Heart left ventricle (tissue), 16 donors: ENCODE data around the gene TMBIM4. TPM values are rescaled to one million over a fixed set of nuclear protein-coding genes. Genes with fewer than 3 reads are reported as not detected.
A peak's percentile ranks its signal among the peaks of the same experiment; 100 is the strongest.
"Not testable (repeated sequence)": the region's sequence is repeated elsewhere in the genome, so short reads cannot be mapped to it uniquely, and the experiment has no call there.

Experiments used
- ATAC-seq, 4 donors: fragments of 200-7000 bp; cut with Tn5 transposase; one replicate each; pipeline ENCODE4 v1.9.1; 2020 to 2022; ENCODE audit warnings: moderate library complexity in 4 of 4, mild to moderate bottlenecking in 3 of 4, moderate number of reproducible peaks in 1 of 4
- DNase-seq, 5 donors: peaks; one replicate each; pipeline ENCODE4 v3.0.0-alpha.2; 2020
- H3K27ac ChIP-seq, 12 donors: fragments of 200-600 bp; sonication (generic) in 4 of 12; one replicate each; pipeline versions ENCODE4 v1.5.0 to v1.8.0; 2016 to 2022; ENCODE audit warnings: mild to moderate bottlenecking in 2 of 12
- H3K27me3 ChIP-seq, 9 donors: fragments of 200-600 bp; sonication (generic) in 2 of 9; one replicate each; pipeline versions ENCODE4 v1.5.1 to v1.8.0; 2016 to 2022; ENCODE audit warnings: mild to moderate bottlenecking in 3 of 9
- H3K36me3 ChIP-seq, 9 donors: fragments of 200-600 bp; sonication (generic) in 2 of 9; one replicate each; pipeline versions ENCODE4 v1.5.0 to v1.8.0; 2018 to 2022; ENCODE audit warnings: mild to moderate bottlenecking in 2 of 9
- H3K4me1 ChIP-seq, 12 donors: fragments of 200-600 bp; sonication (generic) in 4 of 12; one replicate each; pipeline versions ENCODE4 v1.5.0 to v1.8.0; 2016 to 2022; ENCODE audit warnings: mild to moderate bottlenecking in 3 of 12
- H3K4me3 ChIP-seq, 12 donors: fragments of 200-600 bp; sonication (generic) in 4 of 12; one replicate each; pipeline versions ENCODE4 v1.5.0 to v1.8.0; 2017 to 2022; ENCODE audit warnings: mild to moderate bottlenecking in 9 of 12, moderate library complexity in 4 of 12
- H3K9me3 ChIP-seq, 12 donors: fragments of 200-600 bp; sonication (generic) in 4 of 12; one replicate each; pipeline versions ENCODE4 v1.5.0 to v1.8.0; 2016 to 2022; ENCODE audit warnings: mild to moderate bottlenecking in 1 of 12
- POLR2A ChIP-seq, 2 donors: fragments of 450-650 bp; IDR thresholded peaks; one replicate each; pipeline ENCODE4 v1.6.1; 2017; ENCODE audit warnings: antibody characterized with exemption in 2 of 2, mild to moderate bottlenecking in 2 of 2, moderate library complexity in 2 of 2
- WGBS, 4 donors: extraction: QIAGEN DNeasy Blood & Tissue Kit in 2 of 4; methylation state at CpG; one replicate each; pipeline versions ENCODE4 v1.1.5 to v1.1.7; 2013 to 2018; 5-methylcytosine and 5-hydroxymethylcytosine counted together
- intact Hi-C, 10 donors: fragments of 100-400 bp; cut with DNase I; formaldehyde crosslinking; loops; one replicate each; pipeline versions ENCODE4 v1.11.1 to v1.14.2; 2022
- long read RNA-seq, 3 donors: library from polyadenylated mRNA; unstranded; transcript quantifications; one replicate each; pipeline ENCODE4 v2.0.0, GENCODE V29; 2020 to 2021
- polyA plus RNA-seq, 2 donors: library from polyadenylated mRNA; stranded (reverse); fragments of 200-250 nt; gene quantifications; one replicate each; pipeline ENCODE4 v1.2.3, GENCODE V29; 2013
- total RNA-seq, 9 donors: library from RNA; depleted of rRNA in 2 of 9; stranded (reverse); fragments of >200 nt in 2 of 9; fragmentation: NEBNext Ultra II Directional in 3 of 9; extraction: Animal tissue kit (Norgen Biotek cat#: 25700) in 3 of 9; gene quantifications; one replicate each; pipeline versions ENCODE4 v1.1.0 to v1.2.4, GENCODE V29; 2016 to 2023
- TF ChIP-seq, protein P1 (sequence below), 12 donors: fragments of 200-600 bp; sonication (generic) in 4 of 12; IDR thresholded peaks; one replicate each; pipeline versions ENCODE4 v1.5.0 to v1.8.0; 2018 to 2022; ENCODE audit warnings: antibody characterized with exemption in 12 of 12, mild to moderate bottlenecking in 5 of 12
- donor health status: ischemic (EF 13 %, LVEDD 7.1; RV severe dilation, severe dysfunction).
- donor health status: healthy with polysubstance abuse.
- donor health status: DM: no; HTN: yes; CAD: no.
- donor health status: DM: no; HTN: no; CAD: no.
- donor health status: ischemic (EF 25% LVEDD 6.9; RV normal size, moderate dysfunction).
- donor health status: ischemic (EF 25% LVEDD 5.7; RV mildly dilated, moderate dysfunction).
- donor health status: healthy.
- donor health status: DM: yes; HTN: yes; CAD: no.
- donor health status: ischemic (EF 35%, LVEDD 5.7; RV mildly dilated, moderate dysfunction).
- donor health status: nonischemic (EF 11% LVEDD 7.7; RV severe dilation, severe dysfunction).
- donor health status: DM: yes; HTN: yes; CAD: no.
- donor health status: PGD.
- donor health status: ischemic (EF 29% LVEDD 5.4; RV normal size, mild dysfunction).
- donor health status: nonischemic (EF 23%, LVEDD 6.1; RV moderate dilation, normal function).

TMBIM4 gene, protein sequence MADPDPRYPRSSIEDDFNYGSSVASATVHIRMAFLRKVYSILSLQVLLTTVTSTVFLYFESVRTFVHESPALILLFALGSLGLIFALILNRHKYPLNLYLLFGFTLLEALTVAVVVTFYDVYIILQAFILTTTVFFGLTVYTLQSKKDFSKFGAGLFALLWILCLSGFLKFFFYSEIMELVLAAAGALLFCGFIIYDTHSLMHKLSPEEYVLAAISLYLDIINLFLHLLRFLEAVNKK
- 100 to 1,000 TPM in 1 of 9 donors, 10 to 100 TPM in 8; 52.2 to 131 (median 85.3) TPM for total RNA-seq
- 100 to 1,000 TPM in 1 of 2 donors, 10 to 100 TPM in 1; 91.2 to 129 TPM for polyA plus RNA-seq
- long read RNA-seq, donor 1, transcript TMBIM4-202 (7 exons, 2,952 nt) = major isoform, 54 of 64 reads
- long read RNA-seq, donor 1, partial matches to known transcripts = 2 of 64 reads
- long read RNA-seq, donor 1, other reads (novel, unspliced or antisense) = 6 of 64 reads
- long read RNA-seq, donor 2, transcript TMBIM4-202 (7 exons, 2,952 nt) = major isoform, 108 of 122 reads
- long read RNA-seq, donor 2, partial matches to known transcripts = 0 of 122 reads
- long read RNA-seq, donor 2, other reads (novel, unspliced or antisense) = 6 of 122 reads
- long read RNA-seq, donor 3, transcript TMBIM4-202 (7 exons, 2,952 nt) = major isoform, 64 of 74 reads
- long read RNA-seq, donor 3, partial matches to known transcripts = 0 of 74 reads
- long read RNA-seq, donor 3, other reads (novel, unspliced or antisense) = 6 of 74 reads

DNA sequence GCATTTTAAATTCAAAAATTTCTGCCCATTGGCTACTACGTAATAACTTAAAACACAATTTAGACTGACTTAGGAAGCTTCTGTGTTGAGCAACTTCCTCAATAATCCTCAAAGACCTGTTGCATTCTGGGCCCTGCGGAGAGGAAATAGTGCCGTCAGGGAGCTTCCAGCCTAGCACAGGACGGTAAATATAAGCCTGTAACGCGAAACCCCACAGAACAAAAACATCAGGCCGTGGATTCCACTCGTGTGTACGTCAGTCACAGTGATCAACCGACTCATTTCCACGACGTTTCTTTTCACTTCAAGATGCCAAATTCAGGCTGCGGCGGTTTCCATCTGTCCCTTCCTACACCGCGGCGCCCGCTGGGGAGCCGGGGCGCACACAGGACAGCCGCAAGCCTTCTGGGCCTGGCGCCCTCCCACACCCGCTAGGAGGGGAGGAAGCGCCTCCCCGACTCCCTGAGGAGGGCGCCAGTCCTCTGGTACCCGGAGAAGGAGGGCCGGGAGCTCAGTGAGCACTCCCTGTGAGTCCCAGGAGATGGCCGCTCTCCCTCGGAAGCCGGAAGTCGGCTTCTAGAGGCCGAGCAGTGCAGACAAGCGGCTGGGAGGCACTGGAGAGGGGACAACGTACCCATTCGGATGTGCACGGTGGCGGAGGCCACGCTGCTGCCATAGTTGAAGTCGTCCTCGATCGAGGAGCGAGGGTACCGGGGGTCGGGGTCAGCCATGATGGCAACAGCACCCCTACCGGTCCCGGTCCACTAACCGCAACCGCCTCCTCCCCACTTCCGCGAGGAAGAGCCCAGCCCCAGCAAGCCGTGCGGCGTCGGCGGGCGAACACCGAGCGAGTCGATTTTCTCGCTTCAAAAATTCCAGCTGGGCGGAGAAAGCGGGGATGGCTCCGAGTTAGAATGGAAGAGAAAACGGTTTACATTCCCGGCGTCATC lies at the start of gene TMBIM4:
Gene TMBIM4 (minus strand): TSS at position 776 of the 950 bp plus-strand sequence. CDS start 45 bp downstream, at position 731.
- Histone ChIP-seq H3K36me3 (peaks cover 0 to 5% (median 0%) of the 10 kb centered on the region in 9 donors), H3K27ac (peak within 1 kb of the TSS; percentile 92 to 100 (median 98)), H3K4me1 (peaks cover 0 to 40% (median 17%) of the 10 kb centered on the region in 12 donors), H3K27me3 (no peaks in the 10 kb centered on the region), H3K4me3 (peak within 1 kb of the TSS; percentile 56 to 90 (median 85)), H3K9me3 (peaks cover 0 to 10% (median 0%) of the 10 kb centered on the region in 12 donors)
- DNase-seq (peak; percentile 90 to 94 (median 92)), ATAC-seq (peak; percentile 96 to 97 (median 97))
- intact Hi-C loops = loop anchor here in 7 of 10 donors (1.0 to 10.0 kb wide), 7 partner anchors 19 to 135 kb away; partner anchors contain the start of genes HELB (in 4 of the 7) and IRAK3 (in 3 of the 7)
- 0 to 1% (median 0%) methylated on average over 38 to 67 of the region's 67 CpGs for WGBS, 4 donors
- TF ChIP-seq, protein P1, sequence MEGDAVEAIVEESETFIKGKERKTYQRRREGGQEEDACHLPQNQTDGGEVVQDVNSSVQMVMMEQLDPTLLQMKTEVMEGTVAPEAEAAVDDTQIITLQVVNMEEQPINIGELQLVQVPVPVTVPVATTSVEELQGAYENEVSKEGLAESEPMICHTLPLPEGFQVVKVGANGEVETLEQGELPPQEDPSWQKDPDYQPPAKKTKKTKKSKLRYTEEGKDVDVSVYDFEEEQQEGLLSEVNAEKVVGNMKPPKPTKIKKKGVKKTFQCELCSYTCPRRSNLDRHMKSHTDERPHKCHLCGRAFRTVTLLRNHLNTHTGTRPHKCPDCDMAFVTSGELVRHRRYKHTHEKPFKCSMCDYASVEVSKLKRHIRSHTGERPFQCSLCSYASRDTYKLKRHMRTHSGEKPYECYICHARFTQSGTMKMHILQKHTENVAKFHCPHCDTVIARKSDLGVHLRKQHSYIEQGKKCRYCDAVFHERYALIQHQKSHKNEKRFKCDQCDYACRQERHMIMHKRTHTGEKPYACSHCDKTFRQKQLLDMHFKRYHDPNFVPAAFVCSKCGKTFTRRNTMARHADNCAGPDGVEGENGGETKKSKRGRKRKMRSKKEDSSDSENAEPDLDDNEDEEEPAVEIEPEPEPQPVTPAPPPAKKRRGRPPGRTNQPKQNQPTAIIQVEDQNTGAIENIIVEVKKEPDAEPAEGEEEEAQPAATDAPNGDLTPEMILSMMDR (IDR thresholded peaks at IDR 0.05) = peak; percentile 46 to 84 (median 64)
- peak in 1 of 2 donors; percentile 58 for TF ChIP-seq POLR2A (IDR thresholded peaks at IDR 0.05)

DNA sequence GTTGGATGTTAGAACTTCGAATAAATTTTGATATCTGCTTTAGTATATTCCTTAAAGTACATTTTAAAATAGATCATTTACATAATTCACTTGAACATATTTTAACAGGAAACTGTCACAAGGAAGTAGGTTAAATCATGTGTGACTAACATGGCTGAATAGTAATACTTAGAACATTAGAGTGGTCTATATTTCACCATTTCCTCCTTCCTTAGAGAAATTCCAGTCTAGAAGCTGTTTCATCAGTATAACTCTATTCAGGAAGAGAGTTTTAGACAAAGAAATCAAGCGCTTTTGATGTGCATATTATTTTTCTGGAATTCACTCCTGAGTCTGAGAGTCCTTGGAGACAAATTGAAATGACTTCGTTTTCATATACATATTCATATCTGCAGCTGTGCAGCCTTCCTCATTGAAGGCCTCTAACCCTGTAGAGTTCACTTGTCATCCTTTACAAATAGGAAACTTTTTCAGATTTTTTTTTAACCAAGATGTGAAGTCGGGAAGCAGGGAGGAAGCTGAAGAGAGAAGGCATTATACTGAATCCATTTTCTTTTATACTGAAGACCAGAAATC lies 47.6 kb upstream of the TMBIM4 start:
- peaks cover 0 to 16% (median 0%) of the 10 kb centered on the region in 12 donors for H3K4me1 ChIP-seq
- no peak overlapping the region for H3K4me3 ChIP-seq
- intact Hi-C loops = no loop called here
- WGBS, 4 donors = 73 to 82% (median 77%) methylated on average over 4 of the region's 4 CpGs
- no peak for TF ChIP-seq POLR2A (IDR thresholded peaks at IDR 0.05)
- TF ChIP-seq, protein P1 (IDR thresholded peaks at IDR 0.05) = no peak
- no peaks in the 10 kb centered on the region for H3K27me3 ChIP-seq
- peaks cover 0 to 39% (median 16%) of the 10 kb centered on the region in 9 donors for H3K36me3 ChIP-seq
- ATAC-seq = no peak
- no peak for DNase-seq
- peaks cover 0 to 15% (median 0%) of the 10 kb centered on the region in 12 donors for H3K9me3 ChIP-seq
- peak overlapping the region in 1 of 12 donors; percentile 72 for H3K27ac ChIP-seq

DNA sequence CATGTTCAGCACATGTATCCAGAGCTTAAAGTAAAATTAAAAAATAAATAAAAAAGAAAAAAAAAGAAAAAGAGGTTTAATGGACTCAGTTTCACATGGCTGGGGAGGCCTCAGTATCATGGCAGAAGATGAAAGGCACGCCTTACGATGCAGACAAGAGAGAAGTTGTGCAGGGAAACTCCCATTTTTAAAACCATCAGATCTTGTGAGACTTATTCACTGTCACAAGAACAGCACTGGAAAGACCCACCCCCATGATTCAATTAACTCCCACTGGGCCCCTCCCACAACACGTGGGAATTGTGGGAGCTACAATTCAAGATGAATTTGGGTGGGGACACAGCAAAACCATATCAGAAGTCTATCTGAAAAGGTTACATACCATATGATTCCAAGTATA lies 43.2 kb upstream of the TMBIM4 start:
- 88 to 89% (median 88%) methylated on average over 3 of the region's 3 CpGs for WGBS, 4 donors
- H3K27me3 ChIP-seq, intact Hi-C loops, H3K27ac ChIP-seq, DNase-seq, H3K4me3 ChIP-seq, H3K9me3 ChIP-seq, ATAC-seq: not testable (repeated sequence)
- peaks cover 0 to 32% (median 7%) of the 10 kb centered on the region in 9 donors for H3K36me3 ChIP-seq
- peaks cover 0 to 31% (median 0%) of the 10 kb centered on the region in 12 donors for H3K4me1 ChIP-seq

DNA sequence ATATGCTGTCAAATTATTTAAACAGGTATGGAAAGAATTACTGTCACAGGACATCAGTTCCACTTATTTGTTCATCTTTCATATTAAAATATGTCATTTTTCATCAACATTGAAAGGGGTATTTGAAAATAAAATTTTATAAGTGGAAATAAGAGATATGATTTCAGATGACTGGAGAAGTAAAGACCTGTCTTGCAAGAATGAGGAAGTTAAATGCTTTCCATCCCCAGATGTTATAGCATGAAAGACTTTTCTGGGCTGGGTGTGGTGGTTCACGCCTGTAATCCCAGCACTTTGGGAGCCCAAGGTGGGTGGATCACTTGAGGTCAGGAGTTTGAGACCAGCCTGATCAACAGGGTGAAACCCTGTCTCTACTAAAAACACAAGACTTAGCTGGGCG lies 41.8 kb upstream of the TMBIM4 start:
- ATAC-seq, DNase-seq, H3K9me3 ChIP-seq, H3K27ac ChIP-seq, H3K27me3 ChIP-seq, H3K4me3 ChIP-seq, intact Hi-C loops: not testable (repeated sequence)
- WGBS, 4 donors = 85 to 98% (median 94%) methylated on average over 2 of the region's 2 CpGs
- Histone ChIP-seq H3K4me1 (peaks cover 0 to 17% (median 0%) of the 10 kb centered on the region in 12 donors), H3K36me3 (peaks cover 0 to 24% (median 5%) of the 10 kb centered on the region in 9 donors)
